Measurements from ENCODE around the gene IMMP2L. TPM values are rescaled to one million over a fixed set of nuclear protein-coding genes. Genes with fewer than 3 reads are reported as not detected.

Gene IMMP2L
- total RNA-seq, 1 donor from 2014 or later: 21.5 TPM

- Mint-ChIP-seq H3K27me3 (ENCODE audit: insufficient read depth, low read depth) (no peaks in the 10 kb centered on the region), H3K4me3 (no peak overlapping the region)
- TF ChIP-seq EZH2phosphoT487 (IDR thresholded peaks at IDR 0.05): no peak
- TF ChIP-seq CTCF (IDR thresholded peaks at IDR 0.05): no peak
- TF ChIP-seq EZH2 (IDR thresholded peaks at IDR 0.05): no peak
Measured at GRCh38 chr7:111129435-111129834, 432.9 kb downstream of the IMMP2L start.

GRCh38 chr7:111126987-111127386 lies 435.3 kb downstream of the IMMP2L start:
- no peaks in the 10 kb centered on the region for H3K4me1 ChIP-seq
- no peak for DNase-seq (ENCODE audit: low spot score)
- no peak overlapping the region for H3K4me3 ChIP-seq
- H3K9me3 ChIP-seq (ENCODE audit: low read depth): no peaks in the 10 kb centered on the region
- H3F3A ChIP-seq (ENCODE audit: low read depth): no peaks in the 10 kb centered on the region
- no peaks in the 10 kb centered on the region for H3K36me3 ChIP-seq
- H4K20me1 ChIP-seq (ENCODE audit: low read depth): no peaks in the 10 kb centered on the region
- no peaks in the 10 kb centered on the region for H3K27me3 ChIP-seq
- H3K27ac Mint-ChIP-seq: no peak overlapping the region
- H2AFZ ChIP-seq (replicated peaks): no peak overlapping the region
- peaks cover 8% of the 10 kb centered on the region for H3K36me3 Mint-ChIP-seq
- no peak overlapping the region for H3K27ac ChIP-seq
- H3K27me3 Mint-ChIP-seq (ENCODE audit: insufficient read depth, low read depth): no peaks in the 10 kb centered on the region
- no peak overlapping the region for H3K4me3 Mint-ChIP-seq
- no peaks in the 10 kb centered on the region for H3K9me3 Mint-ChIP-seq
- no peak overlapping the region for H3K4me2 ChIP-seq
- TF ChIP-seq CTCF (IDR thresholded peaks at IDR 0.05) (no peak), EZH2phosphoT487 (IDR thresholded peaks at IDR 0.05) (no peak), EZH2 (IDR thresholded peaks at IDR 0.05) (no peak)
- no peak overlapping the region for H3K9ac ChIP-seq
- H3K79me2 ChIP-seq (ENCODE audit: low read depth): no peaks in the 10 kb centered on the region
- peaks cover 3% of the 10 kb centered on the region for H3K4me1 Mint-ChIP-seq

More at GRCh38 chr7:111129435-111129834, 432.9 kb downstream of the IMMP2L start:
- Mint-ChIP-seq H3K4me1 (peaks cover 3% of the 10 kb centered on the region), H3K9me3 (no peaks in the 10 kb centered on the region), H3K27ac (no peak overlapping the region), H3K36me3 (peaks cover 1% of the 10 kb centered on the region)
- Histone ChIP-seq H3K36me3 (no peaks in the 10 kb centered on the region), H2AFZ (replicated peaks) (no peak overlapping the region), H3K79me2 (ENCODE audit: low read depth) (no peaks in the 10 kb centered on the region), H3K27ac (no peak overlapping the region), H3K9ac (no peak overlapping the region), H3K4me1 (no peaks in the 10 kb centered on the region), H3K9me3 (ENCODE audit: low read depth) (no peaks in the 10 kb centered on the region), H3K4me3 (no peak overlapping the region), H4K20me1 (ENCODE audit: low read depth) (no peaks in the 10 kb centered on the region), H3F3A (ENCODE audit: low read depth) (no peaks in the 10 kb centered on the region), H3K27me3 (no peaks in the 10 kb centered on the region), H3K4me2 (no peak overlapping the region)
- DNase-seq (ENCODE audit: low spot score): no peak

- no peak for DNase-seq (ENCODE audit: low spot score)
- no peak overlapping the region for H3K27ac Mint-ChIP-seq
- H3K36me3 ChIP-seq: no peaks in the 10 kb centered on the region
Measured at GRCh38 chr7:111115966-111116365, 446.3 kb downstream of the IMMP2L start.

More at GRCh38 chr7:111115966-111116365, 446.3 kb downstream of the IMMP2L start:
- Mint-ChIP-seq H3K9me3 (no peaks in the 10 kb centered on the region), H3K27me3 (ENCODE audit: insufficient read depth, low read depth) (peaks cover 4% of the 10 kb centered on the region), H3K4me3 (no peak overlapping the region), H3K36me3 (peaks cover 2% of the 10 kb centered on the region), H3K4me1 (peaks cover 2% of the 10 kb centered on the region)
- H2AFZ ChIP-seq (replicated peaks): no peak overlapping the region
- no peak overlapping the region for H3K27ac ChIP-seq
- H3K4me3 ChIP-seq: no peak overlapping the region
- H3K79me2 ChIP-seq (ENCODE audit: low read depth): no peaks in the 10 kb centered on the region
- H3K27me3 ChIP-seq: no peaks in the 10 kb centered on the region
- H4K20me1 ChIP-seq (ENCODE audit: low read depth): no peaks in the 10 kb centered on the region
- H3K4me1 ChIP-seq: no peaks in the 10 kb centered on the region
- H3F3A ChIP-seq (ENCODE audit: low read depth): no peaks in the 10 kb centered on the region
- no peak for TF ChIP-seq EZH2phosphoT487 (IDR thresholded peaks at IDR 0.05)
- TF ChIP-seq CTCF (IDR thresholded peaks at IDR 0.05): no peak
- TF ChIP-seq EZH2 (IDR thresholded peaks at IDR 0.05): no peak
- no peak overlapping the region for H3K9ac ChIP-seq
- H3K9me3 ChIP-seq (ENCODE audit: low read depth): no peaks in the 10 kb centered on the region
- H3K4me2 ChIP-seq: no peak overlapping the region
